Skeletal muscle tissue (tissue), 4 donors: ENCODE results near the gene STK32A. TPM values are rescaled to one million over a fixed set of nuclear protein-coding genes. Genes with fewer than 3 reads are reported as not detected.

Experiments
- H3K27ac ChIP-seq: one replicate; pipeline ENCODE4 v1.7.0; 2013; ENCODE audit warnings: mild to moderate bottlenecking, low read depth, low read length, inconsistent platforms
- H3K27me3 ChIP-seq, 3 donors: one replicate each; pipeline ENCODE4 v1.7.0; 2013; ENCODE audit warnings: low read length in 3 of 3; ENCODE audit not compliant: control insufficient read depth in 3 of 3, insufficient read depth in 3 of 3
- H3K36me3 ChIP-seq, 3 donors: one replicate each; pipeline ENCODE4 v1.7.0; 2013; ENCODE audit warnings: low read length in 3 of 3; ENCODE audit not compliant: control insufficient read depth in 3 of 3, insufficient read depth in 3 of 3
- H3K4me1 ChIP-seq, 3 donors: one replicate each; pipeline ENCODE4 v1.7.0; 2013; ENCODE audit warnings: low read length in 3 of 3, mild to moderate bottlenecking in 3 of 3; ENCODE audit not compliant: control insufficient read depth in 3 of 3, insufficient read depth in 3 of 3
- H3K4me3 ChIP-seq, 3 donors: one replicate each; pipeline ENCODE4 v1.7.0; 2013; ENCODE audit warnings: low read length in 3 of 3
- H3K9ac ChIP-seq, 3 donors: one replicate each; pipeline ENCODE4 v1.7.0; 2013; ENCODE audit warnings: low read length in 3 of 3, mild to moderate bottlenecking in 3 of 3, moderate library complexity in 2 of 3, low read depth in 1 of 3
- H3K9me3 ChIP-seq, 3 donors: one replicate each; pipeline ENCODE4 v1.7.0; 2013; ENCODE audit warnings: low read length in 3 of 3; ENCODE audit not compliant: control insufficient read depth in 3 of 3
- total RNA-seq: library from RNA; depleted of rRNA; stranded (reverse); fragments of >200 nt; gene quantifications from one replicate; pipeline ENCODE4 v1.2.3, GENCODE V29; 2014
- donor health status: Osteomylitis.

Gene STK32A
- total RNA-seq, 1 donor from 2014 or later: 1.0 TPM

DNA sequence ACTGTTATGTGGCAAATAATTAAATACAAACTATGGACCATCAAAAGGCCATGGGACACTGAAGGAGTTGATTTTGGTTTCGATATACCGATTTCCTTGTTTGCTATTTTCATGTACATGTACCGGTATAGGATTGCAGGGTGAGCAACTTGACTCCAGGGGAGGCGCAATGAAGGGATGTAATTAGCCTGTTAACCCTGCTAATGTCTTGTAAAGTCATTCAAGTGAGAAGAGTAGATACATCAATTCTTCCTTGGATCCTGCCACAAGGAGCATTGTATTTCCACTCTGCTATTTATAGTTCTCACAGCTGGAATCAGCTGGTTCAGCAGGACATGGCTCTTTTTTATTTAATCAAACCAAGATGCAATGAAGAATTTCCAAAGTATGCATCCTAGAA, 102.0 kb downstream of the STK32A start:
- Histone ChIP-seq H3K4me3 (no peak overlapping the region), H3K9me3 (no peaks in the 10 kb centered on the region), H3K27me3 (no peaks in the 10 kb centered on the region), H3K36me3 (no peaks in the 10 kb centered on the region), H3K9ac (no peak overlapping the region), H3K27ac (no peak overlapping the region), H3K4me1 (no peaks in the 10 kb centered on the region)

DNA sequence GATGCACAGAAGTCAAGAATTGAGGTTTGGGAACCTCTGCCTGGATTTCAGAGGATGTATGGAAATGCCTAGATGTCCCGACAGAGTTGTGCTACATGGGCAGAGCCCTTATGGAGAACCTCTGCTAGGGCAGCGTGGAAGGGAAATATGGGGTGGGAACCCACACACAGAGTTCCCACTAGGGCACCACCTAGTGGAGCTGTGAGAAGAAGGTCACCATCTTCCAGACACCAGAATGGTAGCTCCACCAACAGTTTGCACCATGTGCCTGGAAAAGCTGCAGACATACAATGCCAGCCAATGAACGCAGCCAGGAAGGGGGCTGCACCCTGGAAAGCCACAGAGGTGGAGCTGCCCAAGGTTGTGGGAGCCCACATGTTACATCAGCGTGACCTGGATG, 104.5 kb downstream of the STK32A start:
- Histone ChIP-seq H3K27me3 (no peaks in the 10 kb centered on the region), H3K27ac (no peak overlapping the region), H3K36me3 (no peaks in the 10 kb centered on the region), H3K9me3 (no peaks in the 10 kb centered on the region), H3K9ac (no peak overlapping the region), H3K4me3 (no peak overlapping the region), H3K4me1 (no peaks in the 10 kb centered on the region)

GRCh38 chr5:147340941-147341340, 106.1 kb downstream of the STK32A start:
- no peaks in the 10 kb centered on the region for H3K27me3 ChIP-seq
- no peak overlapping the region for H3K4me3 ChIP-seq
- H3K36me3 ChIP-seq: no peaks in the 10 kb centered on the region
- H3K27ac ChIP-seq: no peak overlapping the region
- no peak overlapping the region for H3K9ac ChIP-seq
- H3K4me1 ChIP-seq: no peaks in the 10 kb centered on the region
- no peaks in the 10 kb centered on the region for H3K9me3 ChIP-seq

GRCh38 chr5:147341345-147341744, 106.5 kb downstream of the STK32A start:
- Histone ChIP-seq H3K27ac (no peak overlapping the region), H3K9ac (no peak overlapping the region), H3K27me3 (no peaks in the 10 kb centered on the region), H3K36me3 (no peaks in the 10 kb centered on the region), H3K9me3 (no peaks in the 10 kb centered on the region), H3K4me1 (no peaks in the 10 kb centered on the region), H3K4me3 (no peak overlapping the region)

DNA sequence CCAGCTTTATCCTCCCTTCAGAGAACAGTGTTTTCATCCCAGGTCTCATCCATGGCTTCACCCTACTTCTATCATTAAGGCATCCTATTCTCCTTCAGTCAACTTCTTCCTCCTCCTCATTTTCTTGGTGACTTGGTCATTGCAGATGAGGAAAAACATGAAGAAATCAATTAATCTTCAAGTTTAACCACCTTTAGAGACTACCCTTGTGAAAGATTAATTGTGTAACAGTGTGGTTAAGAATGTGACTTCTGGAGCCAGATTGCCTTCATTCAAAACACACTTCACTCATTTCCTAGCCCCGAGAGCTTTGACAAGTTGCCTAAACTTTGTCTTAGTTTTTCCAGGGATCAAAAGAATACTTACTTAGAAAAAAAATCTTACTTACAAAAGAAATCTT, 110.0 kb downstream of the STK32A start:
- no peak overlapping the region for H3K4me3 ChIP-seq
- H3K27ac ChIP-seq: no peak overlapping the region
- H3K36me3 ChIP-seq: no peaks in the 10 kb centered on the region
- H3K9me3 ChIP-seq: no peaks in the 10 kb centered on the region
- no peaks in the 10 kb centered on the region for H3K4me1 ChIP-seq
- H3K27me3 ChIP-seq: no peaks in the 10 kb centered on the region
- H3K9ac ChIP-seq: no peak overlapping the region

- no peaks in the 10 kb centered on the region for H3K4me1 ChIP-seq
- H3K36me3 ChIP-seq: no peaks in the 10 kb centered on the region
- H3K9ac ChIP-seq: no peak overlapping the region
- no peak overlapping the region for H3K27ac ChIP-seq
- no peak overlapping the region for H3K4me3 ChIP-seq
- no peaks in the 10 kb centered on the region for H3K27me3 ChIP-seq
- H3K9me3 ChIP-seq: no peaks in the 10 kb centered on the region
Observed at GRCh38 chr5:147346006-147346561, 111.3 kb downstream of the STK32A start.

DNA sequence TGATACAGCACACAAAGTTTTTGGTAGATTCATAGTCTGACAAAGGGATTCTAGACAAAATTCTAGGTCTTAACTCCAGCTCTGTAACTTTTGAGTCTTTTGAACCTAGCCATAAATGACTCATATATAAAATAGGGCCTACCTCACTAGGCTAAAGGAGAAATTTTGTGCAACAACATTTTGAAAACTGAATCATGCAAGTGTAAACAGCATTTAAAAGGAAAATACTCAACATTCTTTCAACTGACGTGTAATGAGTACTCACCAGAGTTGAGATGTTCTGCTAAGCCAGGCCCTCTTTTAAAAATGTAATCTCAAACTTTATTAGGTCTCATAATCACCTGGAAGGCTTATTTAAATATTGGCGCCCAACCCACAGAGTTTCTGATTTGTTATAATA, 113.2 kb downstream of the STK32A start:
- Histone ChIP-seq H3K27me3 (no peaks in the 10 kb centered on the region), H3K36me3 (no peaks in the 10 kb centered on the region), H3K4me3 (no peak overlapping the region), H3K27ac (no peak overlapping the region), H3K9me3 (no peaks in the 10 kb centered on the region), H3K9ac (no peak overlapping the region), H3K4me1 (no peaks in the 10 kb centered on the region)

DNA sequence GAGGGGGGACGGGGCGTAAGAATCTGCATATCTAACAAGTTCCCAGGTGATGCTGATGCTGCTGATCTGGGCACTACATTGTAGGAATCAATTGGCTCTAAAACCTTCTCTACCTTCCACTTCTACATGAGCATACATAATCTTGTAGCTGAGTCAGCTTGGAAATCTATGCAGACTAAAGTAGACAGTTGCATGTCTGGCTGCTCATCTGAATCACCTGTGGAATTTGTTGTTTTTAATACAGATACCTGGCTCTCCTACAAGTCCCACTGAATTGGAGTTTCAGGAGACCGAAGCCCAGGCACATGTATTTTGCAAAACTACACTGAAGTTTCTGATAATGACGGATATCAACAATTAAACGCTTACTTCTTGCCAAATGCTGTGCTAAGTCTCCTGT, 113.6 kb downstream of the STK32A start:
- no peaks in the 10 kb centered on the region for H3K27me3 ChIP-seq
- H3K9me3 ChIP-seq: no peaks in the 10 kb centered on the region
- no peak overlapping the region for H3K4me3 ChIP-seq
- no peak overlapping the region for H3K9ac ChIP-seq
- no peaks in the 10 kb centered on the region for H3K36me3 ChIP-seq
- no peaks in the 10 kb centered on the region for H3K4me1 ChIP-seq
- no peak overlapping the region for H3K27ac ChIP-seq

DNA sequence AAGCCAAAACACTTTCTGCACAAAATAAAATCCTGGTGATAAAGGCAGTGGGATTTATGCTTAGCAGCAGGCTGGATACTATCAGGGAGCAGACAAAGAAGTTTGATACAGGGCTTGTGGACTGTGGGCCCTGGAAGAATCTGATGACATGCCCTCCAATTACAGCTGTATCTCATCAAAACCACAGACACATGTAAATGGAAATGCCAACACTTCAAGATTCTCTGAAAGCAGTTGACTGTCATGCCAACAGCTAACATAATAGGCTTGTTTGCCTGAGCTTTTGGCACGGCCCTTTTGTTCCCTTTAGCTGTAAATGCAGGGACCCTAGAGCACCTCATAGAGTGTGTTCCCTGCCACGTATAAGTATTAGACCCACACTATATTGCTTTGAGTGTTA, 114.4 kb downstream of the STK32A start:
- Histone ChIP-seq H3K27me3 (no peaks in the 10 kb centered on the region), H3K36me3 (no peaks in the 10 kb centered on the region), H3K4me3 (no peak overlapping the region), H3K27ac (no peak overlapping the region), H3K4me1 (no peaks in the 10 kb centered on the region), H3K9me3 (no peaks in the 10 kb centered on the region), H3K9ac (no peak overlapping the region)

- Histone ChIP-seq H3K27me3 (no peaks in the 10 kb centered on the region), H3K36me3 (no peaks in the 10 kb centered on the region), H3K9me3 (no peaks in the 10 kb centered on the region), H3K9ac (no peak overlapping the region), H3K4me3 (no peak overlapping the region), H3K27ac (no peak overlapping the region), H3K4me1 (no peaks in the 10 kb centered on the region)
Observed at GRCh38 chr5:147359101-147359500, 124.3 kb downstream of the STK32A start.

GRCh38 chr5:147359581-147359980, 124.8 kb downstream of the STK32A start:
- Histone ChIP-seq H3K4me1 (no peaks in the 10 kb centered on the region), H3K27me3 (no peaks in the 10 kb centered on the region), H3K27ac (no peak overlapping the region), H3K4me3 (no peak overlapping the region), H3K9ac (no peak overlapping the region), H3K36me3 (no peaks in the 10 kb centered on the region), H3K9me3 (no peaks in the 10 kb centered on the region)
